HTERT RPE-1 (cell line): ENCODE results near the gene RHOU.
"Not testable (repeated sequence)": the region's sequence is repeated elsewhere in the genome, so short reads cannot be mapped to it uniquely, and the experiment has no call there.

ENCODE experiments used
- in situ Hi-C: fragments of 300-500 bp; cut with MboI; formaldehyde crosslinking; loops from 4 replicates; pipeline ENCODE4 v1.14.3; 2020; ENCODE audit warnings: low sequenced_read_pairs

RHOU gene

DNA sequence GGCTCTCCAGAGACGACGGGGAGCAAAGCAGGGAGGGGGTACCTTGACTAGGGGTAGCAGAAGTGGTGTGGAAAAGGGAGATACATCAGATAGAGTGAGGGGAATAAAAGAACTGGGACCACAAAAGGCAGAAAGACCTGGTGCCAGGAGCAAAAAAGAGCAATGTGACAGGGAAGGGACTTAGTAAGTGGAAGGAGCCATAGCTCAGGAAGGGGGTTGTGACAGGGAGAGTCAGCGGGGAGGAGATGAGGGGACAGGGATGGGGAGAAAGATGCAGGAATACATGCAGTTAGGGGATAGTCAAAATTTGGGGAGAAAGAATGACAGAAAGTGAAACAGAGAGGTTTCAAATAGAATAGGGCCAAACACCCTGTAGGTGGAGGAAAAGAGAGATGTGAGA is 20.5 kb downstream of the RHOU start:
- in situ Hi-C loops: no loop called here

- in situ Hi-C loops: no loop called here
Observed at GRCh38 chr1:228756457-228756856, 21.2 kb downstream of the RHOU start.

GRCh38 chr1:228758447-228758846 is 23.2 kb downstream of the RHOU start:
- in situ Hi-C loops: no loop called here

GRCh38 chr1:228760979-228761378 is 25.7 kb downstream of the RHOU start:
- in situ Hi-C loops: no loop called here

DNA sequence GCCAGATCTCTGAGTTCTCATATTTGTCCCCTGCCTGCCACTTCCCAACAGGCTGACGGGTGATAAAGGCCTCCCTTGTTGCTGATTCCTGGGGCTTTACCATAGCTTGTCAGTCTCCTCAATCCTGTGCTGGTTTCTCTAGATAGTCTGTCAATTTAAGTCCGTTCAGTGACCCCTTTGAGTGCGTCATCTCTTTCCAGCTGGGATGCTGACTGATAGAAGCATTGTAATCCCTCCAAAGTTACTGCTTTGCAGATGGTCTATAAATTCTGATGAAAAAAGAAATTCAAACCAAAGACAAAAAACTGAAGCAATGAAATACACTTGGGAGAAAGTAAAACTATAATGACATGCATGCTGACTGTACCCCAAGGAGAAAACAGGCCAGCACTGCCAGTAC is 28.3 kb downstream of the RHOU start:
- in situ Hi-C loops: no loop called here

- in situ Hi-C loops: no loop called here
Observed at GRCh38 chr1:228765168-228765946, 30.1 kb downstream of the RHOU start.

DNA sequence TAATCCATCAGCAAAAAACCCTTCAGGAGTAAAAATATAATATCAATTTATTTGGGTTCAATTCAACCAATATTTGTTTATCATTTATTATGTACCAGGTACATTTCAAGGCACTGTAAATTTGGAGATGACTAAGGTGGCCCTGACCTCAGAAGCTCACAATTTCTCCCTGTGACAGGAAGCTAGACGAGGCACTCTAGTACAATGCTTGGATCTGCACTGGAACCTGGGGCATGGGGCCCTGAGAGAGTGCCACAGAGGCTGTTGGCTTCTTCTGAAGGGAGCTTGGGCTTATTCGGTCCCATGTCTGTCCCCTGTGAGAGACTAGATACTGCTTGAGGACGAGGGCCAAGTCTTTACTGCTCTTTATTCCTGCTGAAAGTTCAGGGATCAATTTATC is 31.5 kb downstream of the RHOU start:
- in situ Hi-C loops: no loop called here

- in situ Hi-C loops: no loop called here
Observed at GRCh38 chr1:228767636-228768354, 32.5 kb downstream of the RHOU start.

- in situ Hi-C loops: no loop called here
Observed at GRCh38 chr1:228768355-228769000, 33.2 kb downstream of the RHOU start.

GRCh38 chr1:228770779-228771223 is 35.5 kb downstream of the RHOU start:
- in situ Hi-C loops: no loop called here

DNA sequence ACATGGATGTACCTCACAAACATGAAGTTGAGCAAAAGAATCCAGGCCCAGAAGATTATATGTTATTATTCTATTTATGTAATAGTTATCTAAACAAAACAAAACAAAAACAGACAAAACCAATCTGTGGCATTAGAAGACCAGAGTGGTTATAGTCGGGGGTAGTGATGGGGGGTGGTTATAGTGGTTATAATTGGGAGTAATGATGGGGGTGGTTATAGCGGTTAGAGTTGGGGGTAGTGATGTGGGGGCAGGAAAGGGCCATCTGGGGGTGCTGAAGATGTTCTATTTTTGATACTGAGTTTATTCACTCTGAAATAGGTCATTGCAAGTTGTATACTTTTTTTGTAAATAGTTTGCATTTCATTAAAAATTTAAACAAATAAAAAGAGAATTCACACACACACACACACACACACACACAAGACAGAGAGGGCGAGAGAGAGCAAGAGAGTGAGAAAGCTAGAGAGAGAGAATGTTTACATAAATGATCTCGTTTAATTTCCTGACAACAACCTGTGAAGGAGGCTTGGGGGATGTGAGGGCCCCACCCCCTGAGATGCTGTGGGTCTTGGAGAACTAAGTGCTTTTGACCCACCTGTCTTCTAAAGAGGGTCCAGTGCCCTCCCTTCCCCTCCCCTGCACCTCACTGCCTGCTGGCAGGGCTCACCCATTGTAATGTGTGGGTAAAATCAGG is 37.4 kb downstream of the RHOU start:
- in situ Hi-C loops: no loop called here

- in situ Hi-C loops: not testable (repeated sequence)
Observed at GRCh38 chr1:228775946-228776345, 40.7 kb downstream of the RHOU start.

DNA sequence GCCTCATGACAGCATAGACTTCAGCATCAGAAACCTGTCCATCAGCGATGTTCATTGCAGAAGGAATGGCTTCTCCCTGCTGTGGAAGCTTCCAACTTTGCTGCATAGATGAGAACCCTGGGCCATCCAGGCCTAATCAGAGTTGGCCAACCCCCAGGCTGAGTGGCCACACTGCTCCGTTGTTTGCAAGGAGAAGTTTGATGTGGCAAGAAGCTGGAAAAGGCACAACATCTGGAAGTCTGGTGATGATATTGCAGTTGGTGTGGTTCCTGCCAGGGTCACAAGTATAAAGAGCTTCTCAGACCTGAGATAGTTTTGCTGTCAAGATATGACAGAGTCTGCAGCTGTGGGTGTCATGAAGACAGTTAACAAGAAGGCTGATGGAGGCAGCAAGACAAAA is 41.2 kb downstream of the RHOU start:
- in situ Hi-C loops: no loop called here

DNA sequence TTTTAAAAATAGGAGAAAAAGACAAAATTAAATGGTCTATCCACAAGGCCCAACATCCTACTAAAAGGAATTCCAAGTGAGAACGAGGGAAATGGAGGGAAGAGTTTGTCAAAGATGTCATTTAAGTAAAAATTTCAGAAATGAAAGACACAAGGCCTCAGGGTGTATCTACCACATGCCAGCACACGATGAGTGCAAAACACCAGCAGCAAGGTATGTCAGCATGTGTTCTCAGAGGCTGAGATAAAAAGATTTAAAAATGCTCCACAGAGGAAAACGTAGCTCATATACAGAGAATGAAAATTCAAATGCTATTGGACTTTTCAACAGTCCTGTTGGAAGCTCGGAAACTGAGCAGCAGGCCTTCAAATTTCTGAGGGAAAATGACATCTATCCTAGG is 42.0 kb downstream of the RHOU start:
- in situ Hi-C loops: no loop called here

DNA sequence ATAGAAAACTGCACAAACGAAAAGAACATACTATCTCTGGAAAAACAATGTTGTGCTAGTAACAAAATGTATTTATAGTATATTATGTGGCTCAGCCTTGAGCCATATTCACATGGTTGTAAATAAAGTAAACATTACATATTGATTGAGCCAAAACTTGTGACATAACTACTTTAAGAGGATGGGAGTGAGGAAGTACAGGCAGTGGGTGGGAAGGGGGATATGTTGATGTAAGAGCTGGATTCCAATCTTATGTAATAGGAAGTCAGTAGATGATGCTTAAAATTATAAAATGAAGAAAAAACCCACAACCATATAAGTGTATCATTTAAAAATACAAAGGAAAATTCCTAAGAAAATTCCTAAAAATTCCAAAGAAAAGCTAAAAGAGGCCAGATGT is 42.7 kb downstream of the RHOU start:
- in situ Hi-C loops: no loop called here

DNA sequence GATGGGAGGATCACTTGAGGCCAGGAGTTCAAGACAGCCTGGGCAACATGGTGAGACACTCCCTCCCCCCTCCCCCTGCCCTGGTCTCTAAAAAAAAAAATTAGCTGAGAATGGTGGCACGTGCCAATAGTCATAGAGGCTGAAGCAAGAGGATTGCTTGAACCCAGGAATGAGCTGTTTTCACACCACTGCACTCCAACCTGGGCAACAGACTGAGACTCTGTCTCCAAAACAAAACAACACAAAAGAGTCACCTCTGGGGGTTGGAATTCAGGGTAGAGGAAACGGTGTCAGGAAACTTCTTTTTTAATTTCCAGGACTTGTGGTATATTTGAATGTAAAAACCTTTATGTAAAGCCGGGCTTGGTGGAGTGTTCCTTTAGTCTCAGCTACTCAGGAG is 43.2 kb downstream of the RHOU start:
- in situ Hi-C loops: no loop called here

DNA sequence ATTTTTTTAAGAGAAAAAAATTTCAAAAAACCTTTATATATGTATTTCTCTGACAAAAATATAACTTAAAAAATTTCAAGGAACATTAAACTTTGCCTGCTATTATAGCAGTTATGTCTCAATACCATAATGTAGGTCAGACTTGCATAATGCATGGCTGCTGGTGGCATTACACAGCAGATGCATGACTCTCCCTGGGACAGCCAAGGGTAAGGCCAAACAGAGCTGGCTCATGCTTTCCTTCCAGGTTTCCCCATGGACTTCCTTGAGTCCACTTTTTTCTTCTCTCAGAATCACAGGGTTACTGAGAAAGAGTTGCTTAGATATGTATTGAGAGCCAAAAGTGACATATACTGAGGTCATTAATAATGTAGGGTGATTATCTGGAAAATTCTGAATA is 43.7 kb downstream of the RHOU start:
- in situ Hi-C loops: no loop called here

DNA sequence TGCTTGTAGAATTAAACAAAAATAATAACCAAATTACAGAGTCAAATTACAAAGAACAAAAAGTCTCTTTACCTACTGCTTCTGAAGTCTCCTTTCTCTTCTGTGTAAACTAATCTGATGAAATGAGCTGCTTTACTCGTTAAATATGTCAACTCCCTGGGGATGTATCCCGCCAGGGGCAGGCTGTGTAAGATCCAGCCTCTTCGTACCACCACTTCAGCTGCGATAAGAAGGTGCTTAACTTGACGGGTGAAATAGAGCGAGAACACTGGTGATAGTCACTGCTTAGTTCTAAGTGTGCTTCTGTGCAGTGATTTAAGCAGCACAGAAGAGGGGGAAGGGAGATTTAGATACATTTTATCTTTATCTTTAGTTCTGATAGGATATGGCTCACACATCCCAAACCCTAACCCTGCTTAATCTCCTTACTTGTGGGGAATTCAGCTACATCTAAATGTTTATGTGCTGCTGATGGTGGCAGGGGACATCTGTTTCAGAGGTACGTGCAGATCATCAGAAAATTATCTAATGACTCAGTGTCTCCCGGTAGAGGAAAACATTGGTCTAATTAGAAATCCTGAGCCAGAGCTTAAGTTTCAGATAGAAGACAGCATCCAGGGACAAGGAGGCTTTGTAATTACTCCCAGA is 46.0 kb downstream of the RHOU start:
- in situ Hi-C loops: no loop called here

- in situ Hi-C loops: no loop called here
Observed at GRCh38 chr1:228781809-228782661, 46.8 kb downstream of the RHOU start.
